D721Med (cell line): ENCODE results near the gene CD14.
"Not testable (repeated sequence)": the region's sequence is repeated elsewhere in the genome, so short reads cannot be mapped to it uniquely, and the experiment has no call there.

Experiments
- DNase-seq: peaks from one replicate; pipeline ENCODE4 v3.0.0; 2011; ENCODE audit warnings: low spot score; ENCODE audit not compliant: insufficient read length
- FAIRE-seq: peaks from 2 replicates; lab custom pipeline; 2011; peaks lifted over from hg19 to GRCh38; lab: Jason Lieb, UNC
- TF ChIP-seq, protein P1 (sequence below): IDR thresholded peaks from 2 replicates; pipeline ENCODE4 v1.5.1; 2012; ENCODE audit warnings: mild to moderate bottlenecking, control low read depth; ENCODE audit not compliant: insufficient read depth; ENCODE audit errors: missing control alignments

The CD14 gene

DNA sequence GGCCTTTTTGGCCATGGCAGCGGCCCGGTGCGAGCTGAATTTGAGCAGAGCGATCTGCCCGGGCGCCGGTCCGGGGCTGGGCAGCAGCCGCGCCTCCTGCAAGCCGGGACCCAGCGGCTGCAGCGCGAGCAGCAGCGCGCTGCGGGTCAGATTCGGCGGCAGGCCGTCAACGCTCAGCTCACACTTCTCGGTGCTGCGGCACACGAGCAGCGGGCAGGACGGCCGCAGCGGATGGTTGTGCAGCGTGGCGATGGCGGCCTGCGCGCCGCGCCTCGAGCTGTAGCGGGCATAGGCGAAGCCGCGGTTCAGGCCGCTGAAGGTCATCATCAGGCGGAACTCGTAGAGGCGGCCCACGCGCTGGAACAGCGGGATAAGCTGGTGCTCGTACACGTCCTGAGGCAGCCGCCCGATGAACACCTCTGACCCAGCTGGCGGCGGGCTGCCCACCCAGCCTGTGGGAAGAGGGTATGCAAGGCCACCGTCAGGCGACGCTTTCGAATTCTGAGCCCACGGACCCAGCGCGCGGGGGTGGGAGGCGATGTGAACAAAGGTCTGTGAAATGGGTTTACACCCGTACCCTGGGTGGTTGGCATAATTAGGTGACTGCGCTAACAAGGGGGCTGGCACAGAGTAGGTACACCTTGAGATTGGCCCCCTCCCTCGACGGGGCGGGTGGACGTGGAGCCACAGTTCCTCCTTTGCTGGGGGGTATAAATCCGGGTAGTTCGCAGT lies 39.6 kb upstream of the CD14 start:
- FAIRE-seq (no peak), DNase-seq (no peak)
- TF ChIP-seq, protein P1, sequence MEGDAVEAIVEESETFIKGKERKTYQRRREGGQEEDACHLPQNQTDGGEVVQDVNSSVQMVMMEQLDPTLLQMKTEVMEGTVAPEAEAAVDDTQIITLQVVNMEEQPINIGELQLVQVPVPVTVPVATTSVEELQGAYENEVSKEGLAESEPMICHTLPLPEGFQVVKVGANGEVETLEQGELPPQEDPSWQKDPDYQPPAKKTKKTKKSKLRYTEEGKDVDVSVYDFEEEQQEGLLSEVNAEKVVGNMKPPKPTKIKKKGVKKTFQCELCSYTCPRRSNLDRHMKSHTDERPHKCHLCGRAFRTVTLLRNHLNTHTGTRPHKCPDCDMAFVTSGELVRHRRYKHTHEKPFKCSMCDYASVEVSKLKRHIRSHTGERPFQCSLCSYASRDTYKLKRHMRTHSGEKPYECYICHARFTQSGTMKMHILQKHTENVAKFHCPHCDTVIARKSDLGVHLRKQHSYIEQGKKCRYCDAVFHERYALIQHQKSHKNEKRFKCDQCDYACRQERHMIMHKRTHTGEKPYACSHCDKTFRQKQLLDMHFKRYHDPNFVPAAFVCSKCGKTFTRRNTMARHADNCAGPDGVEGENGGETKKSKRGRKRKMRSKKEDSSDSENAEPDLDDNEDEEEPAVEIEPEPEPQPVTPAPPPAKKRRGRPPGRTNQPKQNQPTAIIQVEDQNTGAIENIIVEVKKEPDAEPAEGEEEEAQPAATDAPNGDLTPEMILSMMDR, result no peak

DNA sequence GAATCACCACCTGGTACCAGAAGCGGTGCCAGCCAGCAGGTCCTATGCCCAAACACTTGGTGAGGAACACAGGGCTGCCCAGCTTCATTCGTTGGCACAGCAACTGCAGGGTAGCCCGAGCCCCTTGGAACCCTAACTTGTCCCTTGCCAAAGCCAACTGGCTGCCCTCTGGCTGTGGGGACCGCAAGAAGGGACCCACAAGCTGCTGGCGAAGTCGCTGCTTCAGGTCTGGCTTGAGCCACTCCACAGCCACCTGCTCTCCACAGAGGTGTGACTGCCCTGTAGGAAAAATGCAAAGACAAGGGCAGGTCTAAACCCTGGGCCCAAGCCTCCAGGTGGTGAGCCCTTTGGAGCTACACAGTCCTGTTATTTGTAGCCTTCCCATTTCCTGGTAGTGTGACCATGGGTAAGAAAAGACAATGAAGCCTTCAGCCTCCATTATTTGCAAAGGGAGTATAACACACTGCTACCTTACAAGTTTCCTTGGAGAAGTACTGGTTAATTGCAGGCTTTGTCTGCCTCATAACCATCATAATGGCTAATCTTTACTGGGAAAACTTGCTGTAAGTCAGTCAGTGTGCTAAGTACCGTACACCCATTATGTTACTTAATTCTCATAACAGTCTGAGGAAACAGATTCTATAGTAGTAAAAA lies 38.6 kb upstream of the CD14 start:
- FAIRE-seq, result no peak
- no peak for DNase-seq
- TF ChIP-seq, protein P1, result no peak

DNA sequence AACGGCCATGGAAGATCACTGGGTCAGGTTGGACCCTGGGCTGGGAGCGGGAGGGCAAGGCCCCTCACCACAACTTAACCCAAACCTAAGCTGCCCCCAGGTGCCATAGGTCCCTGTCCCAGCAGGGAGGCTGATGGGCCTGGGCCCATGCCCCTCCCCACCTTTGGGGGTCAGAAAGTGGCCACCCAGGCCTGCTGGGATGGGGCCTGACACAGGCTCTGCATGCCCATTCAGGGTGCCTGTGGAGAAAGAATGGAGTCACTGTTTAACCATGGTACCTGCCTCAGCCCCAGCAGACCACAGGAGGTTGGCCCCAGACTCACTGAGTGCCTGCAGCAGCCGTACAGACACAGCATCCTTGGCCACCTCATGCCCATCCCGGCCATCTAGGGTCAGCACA lies 38.1 kb upstream of the CD14 start:
- DNase-seq, FAIRE-seq: not testable (repeated sequence)

DNA sequence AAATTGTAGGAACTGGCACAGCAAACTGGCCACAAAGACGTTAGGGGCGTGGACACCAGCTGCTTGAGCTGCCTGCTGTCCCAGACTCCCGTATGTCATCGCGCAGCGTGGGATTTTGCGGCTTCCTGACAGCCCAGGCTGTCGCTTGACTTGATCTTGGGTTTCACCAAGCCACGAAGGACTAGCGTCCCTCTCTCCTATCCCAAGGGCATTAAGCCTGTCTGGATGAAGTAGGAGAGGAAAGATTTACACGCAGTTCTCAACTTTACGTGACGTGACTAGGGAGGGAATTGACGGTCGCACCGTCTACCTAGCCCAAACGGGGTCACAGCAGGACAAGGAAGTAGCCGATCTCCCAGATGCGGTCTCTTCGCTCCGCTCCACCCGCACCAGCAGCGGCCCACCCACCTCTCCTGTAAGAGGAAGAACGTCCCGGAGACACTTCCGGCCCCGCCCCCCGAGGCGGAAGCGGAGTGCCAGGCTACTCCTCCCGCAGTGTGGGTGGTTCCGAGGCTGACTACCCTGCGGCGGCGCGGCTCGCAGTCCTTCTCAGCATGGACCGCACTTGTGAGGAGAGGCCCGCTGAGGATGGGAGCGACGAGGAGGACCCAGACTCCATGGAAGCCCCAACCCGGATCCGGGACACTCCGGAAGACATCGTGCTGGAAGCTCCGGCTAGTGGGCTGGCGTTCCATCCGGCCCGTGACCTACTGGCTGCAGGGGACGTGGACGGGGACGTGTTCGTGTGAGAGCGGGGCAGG lies 31.6 kb upstream of the CD14 start, which contains the start of gene WDR55:
Gene WDR55, plus strand, starts transcription at position 546 of the 761 bp plus-strand sequence. Its CDS starts 9 bp downstream, at position 555.
- TF ChIP-seq, protein P1, result no peak
- DNase-seq (peak; percentile 90), FAIRE-seq (no peak)

DNA sequence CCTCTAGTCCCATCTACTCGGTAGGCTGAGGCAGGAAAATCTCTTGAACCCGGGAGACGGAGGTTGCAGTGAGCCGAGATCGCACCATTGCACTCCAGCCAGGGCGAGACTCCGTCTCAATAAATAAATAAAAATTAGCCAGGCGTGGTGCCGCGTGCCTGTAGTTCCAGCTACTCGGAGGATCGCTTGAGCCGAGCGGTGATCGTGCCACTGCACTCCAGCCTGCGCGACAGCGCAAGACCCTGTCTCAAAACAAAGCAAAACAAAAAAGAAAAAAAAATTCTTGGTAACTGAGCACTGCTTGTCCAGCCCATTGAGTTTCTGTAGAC lies 31.0 kb upstream of the CD14 start:
- DNase-seq (no peak), FAIRE-seq (no peak)
- TF ChIP-seq, protein P1, result no peak

DNA sequence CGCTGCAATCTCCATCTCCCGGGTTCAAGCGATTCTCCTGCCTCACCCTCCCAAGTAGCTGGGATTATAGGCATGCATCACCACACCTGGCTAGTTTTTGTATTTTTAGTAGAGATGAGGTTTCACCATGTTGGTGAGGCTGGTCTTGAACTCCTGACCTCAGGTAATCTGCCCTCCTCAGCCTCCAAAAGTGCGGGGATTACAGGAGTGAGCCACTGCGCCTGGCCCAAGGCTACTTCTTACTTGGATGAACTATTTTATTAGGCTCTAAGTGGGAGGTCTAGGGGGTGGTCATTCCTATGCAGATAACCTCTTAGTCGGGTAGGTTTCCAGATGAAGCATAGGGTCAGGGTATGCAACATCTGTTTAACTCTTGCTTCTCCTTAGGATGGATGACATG lies 27.4 kb upstream of the CD14 start:
- FAIRE-seq, DNase-seq: not testable (repeated sequence)

DNA sequence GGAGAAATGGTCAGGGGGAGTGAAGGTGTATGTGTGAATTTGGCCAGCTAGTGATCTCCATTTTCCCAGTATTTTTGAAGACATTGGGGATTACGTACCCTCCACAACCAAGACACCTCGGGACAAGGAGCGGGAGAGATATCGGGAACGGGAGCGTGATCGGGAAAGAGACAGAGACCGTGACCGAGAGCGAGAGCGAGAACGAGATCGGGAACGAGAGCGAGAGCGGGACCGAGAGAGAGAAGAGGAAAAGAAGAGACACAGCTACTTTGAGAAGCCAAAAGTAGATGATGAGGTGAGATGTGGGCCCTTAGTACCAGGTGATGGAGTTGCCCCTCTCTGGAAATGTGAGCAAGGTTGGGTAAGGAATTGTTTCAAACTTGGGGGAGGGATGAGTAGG lies 25.9 kb upstream of the CD14 start:
- TF ChIP-seq, protein P1, result no peak
- no peak for DNase-seq
- FAIRE-seq, result no peak

DNA sequence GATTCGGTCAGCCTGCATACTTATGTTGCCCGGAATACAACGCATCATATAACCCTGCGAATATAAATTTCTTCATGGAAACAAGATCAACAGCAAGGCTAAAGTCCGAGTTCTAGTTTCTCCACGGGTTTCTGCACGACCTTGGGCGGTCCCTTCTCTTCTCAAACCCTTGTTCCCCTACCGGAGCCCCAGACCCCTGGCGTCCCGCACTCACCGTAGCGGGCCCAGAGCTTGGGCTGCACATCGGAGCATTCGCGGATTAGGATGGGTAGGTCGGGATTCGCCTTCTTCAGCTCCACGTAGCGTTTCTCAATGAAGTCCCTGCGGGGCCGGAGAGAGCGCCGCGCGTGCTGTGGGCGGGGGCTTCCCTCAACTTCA lies 14.1 kb upstream of the CD14 start:
- FAIRE-seq, result no peak
- no peak for DNase-seq

More for the DNA sequence above, 14.1 kb upstream of the CD14 start:
- TF ChIP-seq, protein P1, result no peak
